DOHH2 (cell line): Measurements from ENCODE around the gene GSTO1.

Experiments
- H3F3A ChIP-seq: fragments of 200-600 bp; sonication (generic), shearing (Covaris generic); 2 replicates; pipeline ENCODE4 v1.6.0; 2016; ENCODE audit warnings: antibody characterized with exemption, mild to moderate bottlenecking; ENCODE audit not compliant: control insufficient read depth, insufficient read depth
- H3K27ac ChIP-seq: fragments of 200-600 bp; sonication (generic); 2 replicates; pipeline ENCODE4 v1.5.1; 2014; ENCODE audit warnings: low read depth, mild to moderate bottlenecking, low read length, moderate library complexity
- H3K27me3 ChIP-seq: fragments of 200-600 bp; sonication (generic); 2 replicates; pipeline ENCODE4 v1.6.1; 2014; ENCODE audit warnings: mild to moderate bottlenecking, low read length, mixed read lengths; ENCODE audit not compliant: control insufficient read depth
- H3K36me3 ChIP-seq: fragments of 200-600 bp; sonication (generic); 2 replicates; pipeline ENCODE4 v1.6.1; 2014; ENCODE audit warnings: mild to moderate bottlenecking, low read length, moderate library complexity, mixed read lengths; ENCODE audit not compliant: control insufficient read depth
- H3K4me1 ChIP-seq: fragments of 200-600 bp; sonication (generic); 2 replicates; pipeline ENCODE4 v1.6.1; 2014; ENCODE audit warnings: mild to moderate bottlenecking, low read length, mixed read lengths; ENCODE audit not compliant: control insufficient read depth
- H3K4me2 ChIP-seq: fragments of 200-600 bp; sonication (generic); 2 replicates; pipeline ENCODE4 v1.6.0; 2014; ENCODE audit warnings: mild to moderate bottlenecking, low read length, moderate library complexity
- H3K4me3 ChIP-seq: fragments of 200-600 bp; sonication (generic); 2 replicates; pipeline ENCODE4 v1.5.1; 2014; ENCODE audit warnings: mild to moderate bottlenecking, low read length, mixed read lengths
- H3K79me2 ChIP-seq: fragments of 200-600 bp; sonication (generic); 2 replicates; pipeline ENCODE4 v1.6.1; 2014; ENCODE audit warnings: mild to moderate bottlenecking, low read length, mixed read lengths; ENCODE audit not compliant: control insufficient read depth
- H3K9me2 ChIP-seq: fragments of 200-600 bp; sonication (generic); replicated peaks from 2 replicates; pipeline ENCODE4 v1.6.1; 2014; ENCODE audit warnings: mild to moderate bottlenecking, low read length, mixed read lengths; ENCODE audit not compliant: control insufficient read depth
- H3K9me3 ChIP-seq: fragments of 200-600 bp; sonication (generic); 2 replicates; pipeline ENCODE4 v1.6.1; 2014; ENCODE audit warnings: antibody characterized with exemption, low read length, mixed read lengths; ENCODE audit not compliant: control insufficient read depth, insufficient read depth
- H4K20me1 ChIP-seq: fragments of 200-600 bp; sonication (generic); 2 replicates; pipeline ENCODE4 v1.6.0; 2014; ENCODE audit warnings: low read depth, mild to moderate bottlenecking, antibody characterized with exemption, low read length, moderate library complexity; ENCODE audit not compliant: control insufficient read depth, insufficient read depth
- EZH2phosphoT487 ChIP-seq: fragments of 200-600 bp; sonication (generic); IDR thresholded peaks from 2 replicates; pipeline ENCODE4 v1.6.1; 2017; ENCODE audit warnings: borderline replicate concordance, mild to moderate bottlenecking, antibody characterized with exemption, low read length, moderate library complexity, mixed read lengths
- TF ChIP-seq, protein P1 (sequence below): fragments of 200-600 bp; sonication (generic); IDR thresholded peaks from one replicate; pipeline ENCODE4 v1.5.1; 2014; ENCODE audit warnings: antibody characterized with exemption, mild to moderate bottlenecking, low read depth, low read length; ENCODE audit not compliant: poor library complexity, severe bottlenecking

The GSTO1 gene

DNA sequence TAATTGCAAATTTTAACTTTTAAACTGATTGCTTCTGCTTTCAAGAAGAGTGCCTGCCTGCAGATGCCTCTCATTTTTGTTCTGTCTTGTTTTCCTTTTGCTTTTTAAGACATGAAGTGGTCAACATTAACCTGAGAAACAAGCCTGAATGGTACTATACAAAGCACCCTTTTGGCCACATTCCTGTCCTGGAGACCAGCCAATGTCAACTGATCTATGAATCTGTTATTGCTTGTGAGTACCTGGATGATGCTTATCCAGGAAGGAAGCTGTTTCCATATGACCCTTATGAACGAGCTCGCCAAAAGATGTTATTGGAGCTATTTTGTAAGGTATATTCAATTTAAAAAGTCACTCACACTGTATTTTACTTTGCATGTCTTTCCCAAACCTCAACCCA lies 23.1 kb downstream of the GSTO1 start:
- peaks cover 6% of the 10 kb centered on the region for H3K4me1 ChIP-seq
- H3F3A ChIP-seq = no peaks in the 10 kb centered on the region; the same call in 1 of the 2 replicates
- no peak overlapping the region for H3K27ac ChIP-seq
- H4K20me1 ChIP-seq = no peaks in the 10 kb centered on the region
- TF ChIP-seq EZH2phosphoT487 = no peak
- no peak overlapping the region for H3K4me3 ChIP-seq
- H3K36me3 ChIP-seq = no peaks in the 10 kb centered on the region
- H3K9me3 ChIP-seq = no peaks in the 10 kb centered on the region
- H3K79me2 ChIP-seq = no peaks in the 10 kb centered on the region
- no peak overlapping the region for H3K4me2 ChIP-seq
- H3K27me3 ChIP-seq = peaks cover 19% of the 10 kb centered on the region
- no peaks in the 10 kb centered on the region for H3K9me2 ChIP-seq

DNA sequence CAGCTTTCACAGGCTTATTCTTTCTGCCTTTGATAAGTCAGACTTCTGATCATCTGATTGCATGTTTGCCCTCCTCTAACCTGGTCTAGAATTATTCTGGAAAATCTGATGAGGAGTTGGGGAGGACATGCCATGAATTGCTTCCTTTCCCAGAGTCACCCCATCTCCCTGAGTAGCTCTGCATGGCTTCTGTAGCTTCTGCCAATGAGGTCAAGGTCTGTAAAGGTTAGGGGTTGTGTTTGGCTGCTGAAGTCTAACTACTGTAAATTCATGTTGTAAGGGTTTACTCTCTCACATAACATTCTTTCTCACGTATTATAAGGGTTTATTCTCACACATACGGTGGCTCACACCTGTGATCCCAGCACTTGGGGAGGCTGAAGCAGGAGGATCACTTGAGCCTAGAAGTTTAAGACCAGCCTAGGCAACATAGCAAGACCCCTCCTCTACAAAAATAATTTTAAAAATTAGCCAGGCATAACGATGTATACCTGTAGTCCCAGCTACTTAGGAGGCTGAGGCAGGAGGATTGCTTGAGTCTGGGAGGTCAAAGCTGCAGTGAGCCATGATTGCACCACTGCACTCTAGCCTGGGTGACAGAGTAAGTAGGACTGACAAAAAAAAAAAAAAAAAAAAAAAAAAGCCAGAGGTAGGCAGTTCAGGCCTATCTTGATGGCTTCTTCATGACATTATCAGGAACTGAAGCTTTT lies 25.0 kb downstream of the GSTO1 start:
- Histone ChIP-seq H3K4me1 (peaks cover 2% of the 10 kb centered on the region), H3K4me2 (no peak overlapping the region), H3K36me3 (no peaks in the 10 kb centered on the region), H3K27me3 (peaks cover 20% of the 10 kb centered on the region), H3K9me2 (no peaks in the 10 kb centered on the region), H3K79me2 (no peaks in the 10 kb centered on the region), H3F3A (no peaks in the 10 kb centered on the region), H4K20me1 (no peaks in the 10 kb centered on the region), H3K27ac (no peak overlapping the region), H3K9me3 (no peaks in the 10 kb centered on the region), H3K4me3 (no peak overlapping the region)
- TF ChIP-seq, protein P1, sequence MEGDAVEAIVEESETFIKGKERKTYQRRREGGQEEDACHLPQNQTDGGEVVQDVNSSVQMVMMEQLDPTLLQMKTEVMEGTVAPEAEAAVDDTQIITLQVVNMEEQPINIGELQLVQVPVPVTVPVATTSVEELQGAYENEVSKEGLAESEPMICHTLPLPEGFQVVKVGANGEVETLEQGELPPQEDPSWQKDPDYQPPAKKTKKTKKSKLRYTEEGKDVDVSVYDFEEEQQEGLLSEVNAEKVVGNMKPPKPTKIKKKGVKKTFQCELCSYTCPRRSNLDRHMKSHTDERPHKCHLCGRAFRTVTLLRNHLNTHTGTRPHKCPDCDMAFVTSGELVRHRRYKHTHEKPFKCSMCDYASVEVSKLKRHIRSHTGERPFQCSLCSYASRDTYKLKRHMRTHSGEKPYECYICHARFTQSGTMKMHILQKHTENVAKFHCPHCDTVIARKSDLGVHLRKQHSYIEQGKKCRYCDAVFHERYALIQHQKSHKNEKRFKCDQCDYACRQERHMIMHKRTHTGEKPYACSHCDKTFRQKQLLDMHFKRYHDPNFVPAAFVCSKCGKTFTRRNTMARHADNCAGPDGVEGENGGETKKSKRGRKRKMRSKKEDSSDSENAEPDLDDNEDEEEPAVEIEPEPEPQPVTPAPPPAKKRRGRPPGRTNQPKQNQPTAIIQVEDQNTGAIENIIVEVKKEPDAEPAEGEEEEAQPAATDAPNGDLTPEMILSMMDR = no peak

DNA sequence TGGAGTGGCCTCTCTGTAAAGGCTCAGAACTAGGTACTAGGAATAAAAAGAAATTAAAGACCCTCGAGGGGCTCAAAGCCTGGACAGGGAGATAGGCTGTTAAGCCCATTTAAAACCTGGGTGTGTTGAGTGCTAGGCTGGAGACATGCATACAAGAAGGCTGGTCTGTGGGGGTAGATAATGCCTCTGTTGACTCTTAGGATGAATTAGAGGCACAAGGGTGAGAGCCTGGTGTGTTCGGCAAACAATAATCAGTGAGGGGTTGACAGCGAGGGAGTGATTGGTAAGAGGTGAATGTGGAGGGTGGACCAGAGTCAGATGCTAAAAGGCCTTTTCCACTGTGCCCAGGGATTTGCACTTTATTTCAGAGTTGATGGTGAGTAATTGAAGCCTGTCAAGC lies 27.0 kb downstream of the GSTO1 start:
- no peaks in the 10 kb centered on the region for H3K79me2 ChIP-seq
- peaks cover 24% of the 10 kb centered on the region for H3K27me3 ChIP-seq
- H3K36me3 ChIP-seq = no peaks in the 10 kb centered on the region
- no peak for TF ChIP-seq EZH2phosphoT487
- TF ChIP-seq, protein P1 = no peak
- H3K4me3 ChIP-seq = no peak overlapping the region
- no peaks in the 10 kb centered on the region for H3F3A ChIP-seq
- H3K9me3 ChIP-seq = no peaks in the 10 kb centered on the region
- no peaks in the 10 kb centered on the region for H3K4me1 ChIP-seq
- no peaks in the 10 kb centered on the region for H4K20me1 ChIP-seq
- no peaks in the 10 kb centered on the region for H3K9me2 ChIP-seq
- no peak overlapping the region for H3K4me2 ChIP-seq
- H3K27ac ChIP-seq = no peak overlapping the region

DNA sequence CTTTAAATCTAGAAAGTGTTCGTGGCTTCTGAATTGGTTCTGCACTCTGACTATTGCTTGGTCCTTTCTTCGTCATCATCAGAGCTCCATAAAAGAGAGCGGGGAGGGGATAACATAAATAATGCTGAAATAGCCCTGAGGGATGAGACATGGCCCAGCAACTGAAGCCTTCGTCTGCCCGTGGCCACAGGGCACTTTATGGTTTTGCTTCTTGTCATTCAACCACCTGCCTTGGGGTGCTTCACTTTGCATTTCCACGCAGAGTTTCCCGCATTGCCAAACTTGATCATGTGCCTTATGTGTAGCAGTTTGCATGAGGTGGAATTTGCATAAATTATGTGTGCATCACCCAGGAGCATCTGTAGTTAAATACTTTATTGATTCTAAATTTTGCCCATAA lies 30.2 kb downstream of the GSTO1 start:
- no peaks in the 10 kb centered on the region for H3F3A ChIP-seq
- H3K27me3 ChIP-seq = peaks cover 30% of the 10 kb centered on the region
- H3K79me2 ChIP-seq = no peaks in the 10 kb centered on the region
- TF ChIP-seq EZH2phosphoT487 = no peak
- TF ChIP-seq, protein P1 = no peak
- H3K27ac ChIP-seq = no peak overlapping the region
- no peak overlapping the region for H3K4me3 ChIP-seq
- no peaks in the 10 kb centered on the region for H3K9me3 ChIP-seq
- no peaks in the 10 kb centered on the region for H3K9me2 ChIP-seq
- no peaks in the 10 kb centered on the region for H4K20me1 ChIP-seq
- H3K4me1 ChIP-seq = no peaks in the 10 kb centered on the region
- H3K36me3 ChIP-seq = no peaks in the 10 kb centered on the region
- H3K4me2 ChIP-seq = no peak overlapping the region
